Caco-2 (cell line): ENCODE data around the gene PSG6. TPM values are rescaled to one million over a fixed set of nuclear protein-coding genes. Genes with fewer than 3 reads are reported as not detected.
"Not testable (repeated sequence)": the region's sequence is repeated elsewhere in the genome, so short reads cannot be mapped to it uniquely, and the experiment has no call there.

ENCODE experiments used
- BruUV-seq: library from RNA; stranded (reverse); fragments of 400-500 nt; replicated peaks from 2 replicates; lab custom pipeline; 2021; lab: Mats Ljungman, UMichigan
- CTCF ChIA-PET: fragments of 300-600 bp; sonication (Branson Sonifier 250); formaldehyde crosslinking; loops from one replicate; lab custom pipeline; 2022; ENCODE audit warnings: antibody characterized with exemption; lab: Charles Lee
- POLR2A ChIA-PET: fragments of 300-600 bp; sonication (Branson Sonifier 250); formaldehyde crosslinking; loops from one replicate; lab custom pipeline; 2022; ENCODE audit warnings: antibody characterized with exemption; lab: Charles Lee
- DNase-seq, 2 experiments: peaks; one replicate each; pipeline versions ENCODE4 v3.0.0 to v3.0.0-alpha.2; 2020 to 2022
- H3K27me3 ChIP-seq: replicated peaks from 2 replicates; pipeline ENCODE4 v1.6.0; 2011; ENCODE audit warnings: low read length; ENCODE audit not compliant: control insufficient read depth, insufficient read depth
- H3K36me3 ChIP-seq: 2 replicates; pipeline ENCODE4 v1.5.1; 2011; ENCODE audit warnings: low read length; ENCODE audit not compliant: control insufficient read depth, insufficient read depth
- H3K4me1 ChIP-seq: fragments of 250-450 bp; sonication (Bioruptor Pico); 2 replicates; pipeline ENCODE4 v1.5.1; 2020; ENCODE audit warnings: mild to moderate bottlenecking
- H3K4me3 ChIP-seq: 2 replicates; pipeline ENCODE4 v1.5.1; 2011; ENCODE audit warnings: low read depth, mild to moderate bottlenecking, control low read depth, low read length
- H3K9me3 ChIP-seq: fragments of 250-450 bp; sonication (Bioruptor Pico); 2 replicates; pipeline ENCODE4 v1.5.1; 2020; ENCODE audit warnings: mild to moderate bottlenecking, moderate library complexity
- H3K27ac Mint-ChIP-seq: one replicate; pipeline ENCODE4 v1.8.0; 2022; ENCODE audit warnings: mixed read lengths; ENCODE audit not compliant: unreplicated experiment
- H3K27me3 Mint-ChIP-seq: one replicate; pipeline ENCODE4 v1.8.0; 2022; ENCODE audit warnings: mixed read lengths; ENCODE audit not compliant: insufficient read depth, unreplicated experiment
- H3K36me3 Mint-ChIP-seq: one replicate; pipeline ENCODE4 v1.8.0; 2022; ENCODE audit warnings: mild to moderate bottlenecking, mixed read lengths; ENCODE audit not compliant: insufficient read depth, unreplicated experiment
- H3K4me1 Mint-ChIP-seq: one replicate; pipeline ENCODE4 v1.8.0; 2022; ENCODE audit warnings: low read depth, mixed read lengths; ENCODE audit not compliant: unreplicated experiment
- H3K4me3 Mint-ChIP-seq: one replicate; pipeline ENCODE4 v1.8.0; 2022; ENCODE audit warnings: mild to moderate bottlenecking, moderate library complexity, mixed read lengths; ENCODE audit not compliant: unreplicated experiment
- H3K9me3 Mint-ChIP-seq: one replicate; pipeline ENCODE4 v1.8.0; 2022; ENCODE audit warnings: mixed read lengths; ENCODE audit not compliant: unreplicated experiment
- intact Hi-C: fragments of 100-400 bp; cut with micrococcal nuclease; formaldehyde crosslinking; loops from one replicate; pipeline ENCODE4 v1.10.0; 2022; ENCODE audit not compliant: unreplicated experiment
- total RNA-seq: library from RNA; stranded (reverse); gene quantifications from 2 replicates; pipeline ENCODE4 v1.2.3, GENCODE V29; 2022
- TF ChIP-seq, protein P1 (sequence below), 2 experiments: fragments of 200-600 bp in 1 of 2; IDR thresholded peaks; 1 replicate in 1 of 2; 2 replicates in 1 of 2; pipeline versions ENCODE4 v1.5.1 to v1.8.0; 2011 to 2022; ENCODE audit warnings: antibody characterized with exemption in 1 of 2, control low read depth in 1 of 2, inconsistent platforms in 1 of 2, low read depth in 1 of 2, low read length in 1 of 2, mild to moderate bottlenecking in 1 of 2, moderate library complexity in 1 of 2; ENCODE audit not compliant: insufficient read depth in 1 of 2, severe bottlenecking in 1 of 2, unreplicated experiment in 1 of 2

PSG6 gene
- total RNA-seq, 1 experiment from 2014 or later = 0.18 TPM

DNA sequence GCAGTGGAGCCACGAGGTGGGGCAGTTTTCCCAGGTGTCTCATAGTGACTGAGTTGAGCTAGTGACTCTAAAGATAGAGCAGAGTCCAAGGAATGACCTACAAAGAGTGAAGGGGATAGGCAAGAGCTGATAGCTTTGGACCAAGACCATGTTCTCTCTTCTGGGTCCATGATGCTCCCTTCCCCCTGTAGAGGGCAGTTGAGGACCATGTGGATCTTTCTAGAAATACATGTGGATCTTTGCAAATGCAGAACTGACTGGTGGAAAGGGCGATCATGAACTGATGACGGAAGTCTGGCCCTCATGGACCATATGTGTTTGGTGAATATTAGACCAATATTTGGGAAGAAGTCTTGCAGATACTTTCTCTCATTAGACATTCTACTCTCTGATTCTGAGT lies 45.1 kb downstream of the PSG6 start:
- Mint-ChIP-seq H3K27ac (no peak overlapping the region), H3K4me1 (peaks cover 9% of the 10 kb centered on the region), H3K27me3 (no peaks in the 10 kb centered on the region), H3K36me3 (no peaks in the 10 kb centered on the region), H3K4me3 (no peak overlapping the region), H3K9me3 (peaks cover 8% of the 10 kb centered on the region)
- CTCF ChIA-PET = no interaction called here
- no peaks in the 10 kb centered on the region for H3K36me3 ChIP-seq
- TF ChIP-seq, protein P1, sequence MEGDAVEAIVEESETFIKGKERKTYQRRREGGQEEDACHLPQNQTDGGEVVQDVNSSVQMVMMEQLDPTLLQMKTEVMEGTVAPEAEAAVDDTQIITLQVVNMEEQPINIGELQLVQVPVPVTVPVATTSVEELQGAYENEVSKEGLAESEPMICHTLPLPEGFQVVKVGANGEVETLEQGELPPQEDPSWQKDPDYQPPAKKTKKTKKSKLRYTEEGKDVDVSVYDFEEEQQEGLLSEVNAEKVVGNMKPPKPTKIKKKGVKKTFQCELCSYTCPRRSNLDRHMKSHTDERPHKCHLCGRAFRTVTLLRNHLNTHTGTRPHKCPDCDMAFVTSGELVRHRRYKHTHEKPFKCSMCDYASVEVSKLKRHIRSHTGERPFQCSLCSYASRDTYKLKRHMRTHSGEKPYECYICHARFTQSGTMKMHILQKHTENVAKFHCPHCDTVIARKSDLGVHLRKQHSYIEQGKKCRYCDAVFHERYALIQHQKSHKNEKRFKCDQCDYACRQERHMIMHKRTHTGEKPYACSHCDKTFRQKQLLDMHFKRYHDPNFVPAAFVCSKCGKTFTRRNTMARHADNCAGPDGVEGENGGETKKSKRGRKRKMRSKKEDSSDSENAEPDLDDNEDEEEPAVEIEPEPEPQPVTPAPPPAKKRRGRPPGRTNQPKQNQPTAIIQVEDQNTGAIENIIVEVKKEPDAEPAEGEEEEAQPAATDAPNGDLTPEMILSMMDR (IDR thresholded peaks at IDR 0.05; ENCODE audit: insufficient read depth in 1 of 2, low read depth in 1 of 2, low read length in 1 of 2, severe bottlenecking in 1 of 2, unreplicated experiment in 1 of 2) = no peak
- BruUV-seq = no TSS peak
- H3K4me3 ChIP-seq = no peak overlapping the region
- no peak for DNase-seq
- peaks cover 16% of the 10 kb centered on the region for H3K4me1 ChIP-seq
- POLR2A ChIA-PET = no interaction called here
- intact Hi-C loops = no loop called here
- H3K27me3 ChIP-seq = no peaks in the 10 kb centered on the region
- H3K9me3 ChIP-seq = no peaks in the 10 kb centered on the region

DNA sequence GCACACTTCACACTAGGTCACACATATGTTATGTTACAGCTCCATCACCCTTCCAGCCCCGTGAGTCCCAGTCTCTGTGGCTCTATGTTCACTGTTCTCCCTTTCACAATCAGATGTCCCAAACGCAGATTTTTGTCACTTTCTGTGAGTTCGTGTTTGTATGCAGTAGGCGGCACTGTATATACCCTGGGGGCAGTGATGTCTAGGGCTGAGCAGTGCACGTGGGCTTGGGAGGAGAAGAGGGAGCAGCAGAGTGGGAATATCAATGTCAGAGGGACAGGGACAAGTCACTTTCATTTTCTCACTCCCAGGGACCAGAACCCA lies 60.2 kb downstream of the PSG6 start:
- Mint-ChIP-seq H3K36me3 (peaks cover 9% of the 10 kb centered on the region), H3K27ac (no peak overlapping the region), H3K4me3 (no peak overlapping the region), H3K27me3 (no peaks in the 10 kb centered on the region), H3K4me1 (peaks cover 16% of the 10 kb centered on the region), H3K9me3 (peaks cover 41% of the 10 kb centered on the region)
- Histone ChIP-seq H3K27me3 (no peaks in the 10 kb centered on the region), H3K4me3 (no peak overlapping the region), H3K4me1 (no peaks in the 10 kb centered on the region), H3K36me3 (no peaks in the 10 kb centered on the region), H3K9me3 (peaks cover 2% of the 10 kb centered on the region; the same call in 1 of the 2 replicates)
- CTCF ChIA-PET = no interaction called here
- POLR2A ChIA-PET = no interaction called here
- no TSS peak for BruUV-seq
- DNase-seq = no peak
- TF ChIP-seq, protein P1 (IDR thresholded peaks at IDR 0.05; ENCODE audit: insufficient read depth in 1 of 2, low read depth in 1 of 2, low read length in 1 of 2, severe bottlenecking in 1 of 2, unreplicated experiment in 1 of 2) = no peak
- intact Hi-C loops = no loop called here

DNA sequence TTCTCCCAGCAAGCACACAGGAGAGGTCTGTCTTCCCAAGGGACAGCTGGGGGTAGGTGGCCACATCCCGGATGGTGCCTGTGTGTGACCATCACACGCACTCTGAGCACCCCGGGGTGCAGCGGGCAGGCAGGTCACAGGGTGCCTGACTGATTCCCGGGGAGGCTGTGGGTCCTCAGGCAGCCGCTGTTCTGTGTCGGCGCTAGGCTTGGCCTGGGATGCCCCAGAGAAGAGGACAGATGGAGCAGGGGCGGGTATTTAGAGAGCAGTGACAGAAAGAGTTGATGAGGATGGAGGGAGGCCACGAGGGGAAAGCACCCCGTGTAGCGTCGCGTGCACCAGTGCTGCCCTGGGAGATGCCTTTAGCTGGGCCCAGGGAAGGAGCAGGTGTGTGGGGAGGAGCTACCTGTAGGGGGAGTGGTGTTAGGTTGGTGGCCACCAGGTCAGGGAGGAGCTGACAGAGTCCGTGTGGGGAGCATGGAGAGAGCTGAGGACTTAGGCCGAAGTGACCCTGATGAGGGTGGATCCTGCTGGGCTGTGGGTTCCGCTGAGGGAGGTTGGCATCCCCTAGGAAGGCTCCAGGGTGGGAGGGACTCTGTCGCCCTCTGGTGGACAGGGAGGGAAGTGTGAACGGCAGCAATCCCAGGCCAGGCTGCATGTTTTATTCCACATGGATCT lies 60.7 kb downstream of the PSG6 start:
- intact Hi-C loops, POLR2A ChIA-PET, H3K4me1 ChIP-seq, H3K27me3 ChIP-seq, H3K27ac Mint-ChIP-seq, H3K27me3 Mint-ChIP-seq, H3K4me3 ChIP-seq, H3K4me3 Mint-ChIP-seq, H3K9me3 ChIP-seq, H3K36me3 Mint-ChIP-seq, BruUV-seq, H3K36me3 ChIP-seq: not testable (repeated sequence)
- peaks cover 36% of the 10 kb centered on the region for H3K9me3 Mint-ChIP-seq
- peak in 1 of 2 experiments; percentile 32 for DNase-seq
- TF ChIP-seq, protein P1 (IDR thresholded peaks at IDR 0.05; ENCODE audit: insufficient read depth in 1 of 2, low read depth in 1 of 2, low read length in 1 of 2, severe bottlenecking in 1 of 2, unreplicated experiment in 1 of 2) = peak; percentile 5 to 61
- CTCF ChIA-PET = interaction anchor here (1.1 kb wide), 1 partner anchor 63 kb away, joined by 3 read pairs; no protein-coding TSS in a partner anchor
- H3K4me1 Mint-ChIP-seq = peaks cover 16% of the 10 kb centered on the region

- H3K27me3 Mint-ChIP-seq, H3K4me3 ChIP-seq, CTCF ChIA-PET, POLR2A ChIA-PET, DNase-seq, intact Hi-C loops, H3K36me3 ChIP-seq, H3K9me3 ChIP-seq, H3K4me3 Mint-ChIP-seq, H3K27ac Mint-ChIP-seq, BruUV-seq, H3K27me3 ChIP-seq, H3K36me3 Mint-ChIP-seq: not testable (repeated sequence)
- H3K9me3 Mint-ChIP-seq = peaks cover 24% of the 10 kb centered on the region
- peaks cover 21% of the 10 kb centered on the region for H3K4me1 Mint-ChIP-seq
- peaks cover 22% of the 10 kb centered on the region for H3K4me1 ChIP-seq
Measured at GRCh38 chr19:42854745-42855144, 62.9 kb downstream of the PSG6 start.

- POLR2A ChIA-PET, H3K27ac Mint-ChIP-seq, H3K36me3 ChIP-seq, H3K27me3 Mint-ChIP-seq, H3K27me3 ChIP-seq, H3K9me3 ChIP-seq, H3K36me3 Mint-ChIP-seq, CTCF ChIA-PET, H3K4me3 ChIP-seq, DNase-seq, intact Hi-C loops, H3K4me3 Mint-ChIP-seq, BruUV-seq: not testable (repeated sequence)
- H3K4me1 Mint-ChIP-seq = peaks cover 22% of the 10 kb centered on the region
- peaks cover 23% of the 10 kb centered on the region for H3K4me1 ChIP-seq
- peaks cover 24% of the 10 kb centered on the region for H3K9me3 Mint-ChIP-seq
Measured at GRCh38 chr19:42853231-42853630, 64.5 kb downstream of the PSG6 start.
